ENCODE results near the gene SYNJ1. TPM values are rescaled to one million over a fixed set of nuclear protein-coding genes. Genes with fewer than 3 reads are reported as not detected.
"Not testable (repeated sequence)": the region's sequence is repeated elsewhere in the genome, so short reads cannot be mapped to it uniquely, and the experiment has no call there.

SYNJ1 gene
- total RNA-seq, 1 donor from 2014 or later = 36.8 TPM

GRCh38 chr21:32612075-32612998 lies 115.5 kb downstream of the SYNJ1 start, which contains the start of gene CFAP298:
CFAP298 (minus strand) TSS chr21:32612377; CDS start chr21:32612243, 134 bp downstream.
- peaks cover 4% of the 10 kb centered on the region for H3K9me3 Mint-ChIP-seq (ENCODE audit: unreplicated experiment)
- peak; percentile 86 for DNase-seq
- no peak for TF ChIP-seq CTCF (IDR thresholded peaks at IDR 0.05; ENCODE audit: partially characterized antibody, unreplicated experiment)
- H3K36me3 Mint-ChIP-seq (ENCODE audit: unreplicated experiment) = no peaks in the 10 kb centered on the region
- H3K27me3 Mint-ChIP-seq (ENCODE audit: unreplicated experiment) = peaks cover 7% of the 10 kb centered on the region
- H3K4me1 Mint-ChIP-seq (ENCODE audit: low read depth, unreplicated experiment) = no peaks in the 10 kb centered on the region
- peak within 1 kb of the TSS; percentile 96 for H3K4me3 Mint-ChIP-seq (ENCODE audit: unreplicated experiment)
- H3K27ac Mint-ChIP-seq (ENCODE audit: unreplicated experiment) = peak within 1 kb of the TSS; percentile 92

GRCh38 chr21:32611471-32611997 lies 116.3 kb downstream of the SYNJ1 start:
- TF ChIP-seq CTCF (IDR thresholded peaks at IDR 0.05; ENCODE audit: partially characterized antibody, unreplicated experiment) = no peak
- Mint-ChIP-seq H3K4me1 (ENCODE audit: low read depth, unreplicated experiment) (no peaks in the 10 kb centered on the region), H3K9me3 (ENCODE audit: unreplicated experiment) (peaks cover 4% of the 10 kb centered on the region), H3K27me3 (ENCODE audit: unreplicated experiment) (peaks cover 7% of the 10 kb centered on the region), H3K27ac (ENCODE audit: unreplicated experiment) (peak overlapping the region; percentile 92), H3K36me3 (ENCODE audit: unreplicated experiment) (no peaks in the 10 kb centered on the region), H3K4me3 (ENCODE audit: unreplicated experiment) (peak overlapping the region; percentile 96)
- DNase-seq = peak; percentile 59

- Mint-ChIP-seq H3K4me3 (ENCODE audit: unreplicated experiment) (peak overlapping the region; percentile 72), H3K27ac (ENCODE audit: unreplicated experiment) (peak overlapping the region; percentile 55)
- H3K9me3 Mint-ChIP-seq (ENCODE audit: unreplicated experiment); H3K27me3 Mint-ChIP-seq (ENCODE audit: unreplicated experiment); H3K36me3 Mint-ChIP-seq (ENCODE audit: unreplicated experiment); DNase-seq; H3K4me1 Mint-ChIP-seq (ENCODE audit: low read depth, unreplicated experiment): not testable (repeated sequence)
Observed at GRCh38 chr21:32610940-32611339, 116.9 kb downstream of the SYNJ1 start.

- peaks cover 5% of the 10 kb centered on the region for H3K36me3 Mint-ChIP-seq (ENCODE audit: unreplicated experiment)
- no peak for TF ChIP-seq CTCF (IDR thresholded peaks at IDR 0.05; ENCODE audit: partially characterized antibody, unreplicated experiment)
- DNase-seq = no peak
- H3K27ac Mint-ChIP-seq (ENCODE audit: unreplicated experiment) = no peak overlapping the region
- H3K27me3 Mint-ChIP-seq (ENCODE audit: unreplicated experiment) = peaks cover 15% of the 10 kb centered on the region
- H3K4me3 Mint-ChIP-seq (ENCODE audit: unreplicated experiment) = no peak overlapping the region
- H3K9me3 Mint-ChIP-seq (ENCODE audit: unreplicated experiment) = peaks cover 11% of the 10 kb centered on the region
- H3K4me1 Mint-ChIP-seq (ENCODE audit: low read depth, unreplicated experiment) = peaks cover 16% of the 10 kb centered on the region
Observed at GRCh38 chr21:32608851-32609250, 119.0 kb downstream of the SYNJ1 start.

- no peak for TF ChIP-seq CTCF (IDR thresholded peaks at IDR 0.05; ENCODE audit: partially characterized antibody, unreplicated experiment)
- peaks cover 25% of the 10 kb centered on the region for H3K4me1 Mint-ChIP-seq (ENCODE audit: low read depth, unreplicated experiment)
- H3K9me3 Mint-ChIP-seq (ENCODE audit: unreplicated experiment) = peaks cover 13% of the 10 kb centered on the region
- peak overlapping the region; percentile 96 for H3K27ac Mint-ChIP-seq (ENCODE audit: unreplicated experiment)
- H3K4me3 Mint-ChIP-seq (ENCODE audit: unreplicated experiment) = no peak overlapping the region
- peaks cover 17% of the 10 kb centered on the region for H3K27me3 Mint-ChIP-seq (ENCODE audit: unreplicated experiment)
- no peak for DNase-seq
- peaks cover 5% of the 10 kb centered on the region for H3K36me3 Mint-ChIP-seq (ENCODE audit: unreplicated experiment)
Observed at GRCh38 chr21:32605469-32605868, 122.3 kb downstream of the SYNJ1 start.

All from glutamatergic neuron (in vitro differentiated cells).